Naive B cell (primary cell): ENCODE measurements around the gene SOAT1. TPM values are rescaled to one million over a fixed set of nuclear protein-coding genes. Genes with fewer than 3 reads are reported as not detected.
"Not testable (repeated sequence)": the region's sequence is repeated elsewhere in the genome, so short reads cannot be mapped to it uniquely, and the experiment has no call there.

Source experiments
- ATAC-seq, 2 donors: fragments of 150-1000 bp; cut with Tn5 transposase; 2 replicates each; pipeline ENCODE4 v1.10.0; 2021; ENCODE audit warnings: low read depth in 2 of 2, mild to moderate bottlenecking in 2 of 2, moderate library complexity in 2 of 2
- DNase-seq: peaks from one replicate; pipeline ENCODE4 v3.0.0; 2022
- H3K27ac Mint-ChIP-seq, 6 donors: one replicate each; pipeline ENCODE4 v1.8.0; 2020 to 2022; ENCODE audit warnings: mild to moderate bottlenecking in 6 of 6, mixed read lengths in 6 of 6, moderate library complexity in 5 of 6, inconsistent platforms in 2 of 6
- H3K27me3 Mint-ChIP-seq, 3 donors: one replicate each; pipeline ENCODE4 v1.8.0; 2021 to 2022; ENCODE audit warnings: mixed read lengths in 3 of 3, mild to moderate bottlenecking in 1 of 3
- H3K36me3 Mint-ChIP-seq, 2 donors: one replicate each; pipeline ENCODE4 v1.8.0; 2020 to 2022; ENCODE audit warnings: mixed read lengths in 2 of 2, inconsistent platforms in 1 of 2, mild to moderate bottlenecking in 1 of 2
- H3K4me1 Mint-ChIP-seq, 3 donors: one replicate each; pipeline ENCODE4 v1.8.0; 2020 to 2022; ENCODE audit warnings: mixed read lengths in 3 of 3, inconsistent platforms in 1 of 3, mild to moderate bottlenecking in 1 of 3, moderate library complexity in 1 of 3
- H3K4me3 Mint-ChIP-seq, 8 donors: one replicate each; pipeline ENCODE4 v1.8.0; 2020 to 2022; ENCODE audit warnings: mild to moderate bottlenecking in 8 of 8, mixed read lengths in 8 of 8, moderate library complexity in 8 of 8, inconsistent platforms in 2 of 8
- H3K9me3 Mint-ChIP-seq, 7 donors: one replicate each; pipeline ENCODE4 v1.8.0; 2020 to 2022; ENCODE audit warnings: mixed read lengths in 7 of 7, mild to moderate bottlenecking in 5 of 7, inconsistent platforms in 2 of 7, moderate library complexity in 1 of 7
- polyA plus RNA-seq, 6 donors: library from polyadenylated mRNA; unstranded; fragments of 300-500 nt; fragmentation: Illumina TruSeq; gene quantifications; one replicate each; pipeline ENCODE4 v1.2.3, GENCODE V29; 2021; ENCODE audit warnings: low read depth in 6 of 6

Gene SOAT1
- polyA plus RNA-seq, 6 donors from 2014 or later, result 28.0 to 56.8 (median 39.5) TPM

DNA sequence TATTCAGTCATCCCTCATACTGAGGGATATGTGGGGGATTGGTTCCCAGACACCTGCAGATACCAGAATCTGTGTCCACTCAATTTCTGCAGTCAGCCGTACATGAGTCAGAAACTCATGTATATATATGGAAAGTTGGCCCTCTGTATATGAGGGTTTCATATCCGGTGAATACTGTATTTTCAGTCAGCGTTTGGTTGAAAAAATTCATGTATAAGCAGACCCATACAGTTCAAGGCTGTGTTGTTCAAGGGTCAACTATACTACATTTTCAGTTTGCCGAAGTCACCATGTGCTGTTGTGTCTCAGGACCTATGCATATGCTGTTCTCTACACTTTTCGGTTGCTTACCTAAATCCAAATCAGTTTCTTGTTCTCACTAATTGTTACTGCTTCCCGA, 82.6 kb downstream of the SOAT1 start:
- no peak overlapping the region for H3K4me3 Mint-ChIP-seq
- no peak overlapping the region for H3K27ac Mint-ChIP-seq
- no peak for ATAC-seq
- H3K27me3 Mint-ChIP-seq, result no peaks in the 10 kb centered on the region
- DNase-seq, result no peak
- H3K36me3 Mint-ChIP-seq, result no peaks in the 10 kb centered on the region
- H3K9me3 Mint-ChIP-seq, result no peaks in the 10 kb centered on the region
- no peaks in the 10 kb centered on the region for H3K4me1 Mint-ChIP-seq

DNA sequence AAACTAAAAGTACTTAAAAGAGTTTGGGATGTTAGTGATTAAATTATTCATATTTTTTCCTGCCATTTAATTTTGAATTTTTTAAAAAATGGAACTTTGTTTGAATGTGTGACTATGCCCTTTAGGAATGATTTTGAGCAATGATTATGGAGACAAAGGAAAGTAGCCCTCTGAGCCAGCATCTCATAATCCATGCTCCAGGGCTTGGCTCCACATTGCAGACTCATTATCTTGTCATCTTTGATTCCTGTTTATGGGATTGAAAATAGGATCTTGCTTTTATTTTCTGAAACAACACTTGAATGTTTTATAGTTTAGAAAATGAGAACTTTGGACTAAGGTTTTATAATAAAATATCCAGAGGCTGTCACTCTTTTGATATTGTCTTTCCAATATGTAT, 86.7 kb downstream of the SOAT1 start:
- ATAC-seq (no peak), DNase-seq (no peak)
- Mint-ChIP-seq H3K27ac (no peak overlapping the region), H3K27me3 (no peaks in the 10 kb centered on the region), H3K4me3 (no peak overlapping the region), H3K36me3 (no peaks in the 10 kb centered on the region), H3K9me3 (no peaks in the 10 kb centered on the region), H3K4me1 (no peaks in the 10 kb centered on the region)

DNA sequence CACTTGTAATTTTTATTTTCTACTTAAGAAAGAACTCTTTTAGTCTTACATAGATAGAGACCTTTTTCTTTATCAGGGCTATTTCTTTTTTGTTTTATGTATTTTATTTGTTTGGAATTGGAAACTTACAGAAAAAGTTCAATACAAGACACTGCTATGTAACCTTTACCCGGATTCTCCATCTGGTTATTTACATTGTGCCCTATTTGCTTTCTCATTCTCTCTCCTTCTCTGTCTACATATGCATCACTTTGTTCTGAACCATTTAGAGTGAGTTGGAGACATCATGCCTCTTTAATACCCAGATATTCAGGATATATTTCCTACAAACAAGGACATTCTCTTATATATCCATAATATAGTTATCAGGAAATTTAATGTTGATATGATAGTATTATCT, 90.4 kb downstream of the SOAT1 start:
- DNase-seq (no peak), ATAC-seq (no peak)
- Mint-ChIP-seq H3K9me3 (no peaks in the 10 kb centered on the region), H3K27me3 (peaks cover 0 to 6% (median 4%) of the 10 kb centered on the region in 3 donors), H3K27ac (no peak overlapping the region), H3K36me3 (no peaks in the 10 kb centered on the region), H3K4me1 (no peaks in the 10 kb centered on the region), H3K4me3 (no peak overlapping the region)

DNA sequence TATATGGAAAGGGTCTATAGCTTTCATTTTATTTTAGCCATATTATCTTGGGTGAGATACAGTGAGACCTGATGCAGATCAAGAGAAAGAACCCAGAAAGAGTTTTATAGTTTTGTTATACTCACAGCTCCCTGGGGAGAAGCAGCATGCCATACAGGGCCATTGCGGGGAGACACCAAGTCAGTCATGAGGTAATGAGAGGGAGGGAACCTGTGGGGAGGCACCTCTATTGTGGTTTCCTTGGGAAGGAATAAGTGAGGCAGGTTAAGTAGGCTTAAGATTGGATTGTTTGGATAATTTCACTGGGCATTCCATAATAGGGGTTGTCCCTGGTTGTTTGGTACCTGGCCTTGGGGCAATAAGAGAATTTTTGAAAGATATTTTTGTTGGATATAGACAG, 91.9 kb downstream of the SOAT1 start:
- no peak for ATAC-seq
- no peak overlapping the region for H3K27ac Mint-ChIP-seq
- no peak for DNase-seq
- no peaks in the 10 kb centered on the region for H3K9me3 Mint-ChIP-seq
- no peak overlapping the region for H3K4me3 Mint-ChIP-seq
- no peaks in the 10 kb centered on the region for H3K4me1 Mint-ChIP-seq
- H3K36me3 Mint-ChIP-seq, result no peaks in the 10 kb centered on the region
- H3K27me3 Mint-ChIP-seq, result peaks cover 0 to 6% (median 4%) of the 10 kb centered on the region in 3 donors

DNA sequence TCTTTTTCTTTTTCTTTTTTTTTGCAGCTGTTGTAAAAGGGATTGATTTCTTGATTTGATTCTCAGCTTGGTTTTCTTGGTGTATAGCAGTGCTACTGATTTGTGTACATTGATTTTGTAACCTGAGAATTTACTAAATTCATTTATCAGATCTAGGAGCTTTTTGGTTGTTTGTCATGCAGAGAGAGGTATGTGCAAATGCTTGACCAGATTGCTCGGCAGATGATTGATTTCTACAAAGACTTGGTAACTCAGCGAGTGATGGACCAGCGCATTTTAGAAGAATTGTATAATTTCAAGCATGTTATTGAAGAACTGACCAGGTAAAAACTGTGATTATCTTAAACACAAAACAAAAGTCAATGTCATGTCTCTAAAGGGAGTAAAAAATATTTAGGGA, 100.1 kb downstream of the SOAT1 start:
- ATAC-seq (no peak), DNase-seq (no peak)
- peaks cover 8 to 25% of the 10 kb centered on the region in 2 donors for H3K36me3 Mint-ChIP-seq
- no peak overlapping the region for H3K27ac Mint-ChIP-seq
- H3K9me3 Mint-ChIP-seq, result peaks cover 5 to 32% (median 23%) of the 10 kb centered on the region in 7 donors
- H3K4me1 Mint-ChIP-seq, result no peaks in the 10 kb centered on the region
- H3K4me3 Mint-ChIP-seq, result no peak overlapping the region
- H3K27me3 Mint-ChIP-seq, result peaks cover 12 to 39% (median 19%) of the 10 kb centered on the region in 3 donors

DNA sequence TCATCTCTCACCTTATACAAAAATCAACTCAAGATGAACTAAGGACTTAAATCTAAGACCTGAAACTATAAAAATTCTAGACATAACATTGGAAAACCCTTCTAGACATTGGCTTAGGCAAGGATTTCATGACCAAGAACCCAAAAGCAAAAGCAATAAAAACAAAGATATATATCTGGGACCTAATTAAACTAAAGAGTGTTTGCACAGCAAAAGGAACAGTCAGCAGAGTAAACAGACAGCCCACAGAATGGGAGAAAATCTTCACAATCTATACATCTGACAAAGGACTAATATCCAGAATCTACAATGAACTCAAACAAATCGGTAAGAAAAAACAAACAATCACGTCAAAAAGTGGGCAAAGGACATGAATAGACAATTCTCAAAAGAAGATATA, 105.8 kb downstream of the SOAT1 start:
- peaks cover 7 to 27% (median 23%) of the 10 kb centered on the region in 3 donors for H3K27me3 Mint-ChIP-seq
- H3K4me3 Mint-ChIP-seq, H3K4me1 Mint-ChIP-seq, ATAC-seq, DNase-seq, H3K36me3 Mint-ChIP-seq, H3K9me3 Mint-ChIP-seq, H3K27ac Mint-ChIP-seq: not testable (repeated sequence)

Other genes with a start within 250 kb of the SOAT1 start
- 10 to 100 TPM; 54.6 to 75.3 (median 59.3) TPM for gene TOR3A, start 211.7 kb upstream of the SOAT1 start, polyA plus RNA-seq
- gene ABL2, start 64.1 kb upstream of the SOAT1 start, polyA plus RNA-seq, result 1 to 10 TPM in 4 of 6 donors, under 1 TPM in 1, not detected in 1; 0.79 to 3.4 (median 2.5) TPM
- under 1 TPM in 1 of 6 donors, not detected in 5; 0.08 TPM for gene AXDND1, start 72.2 kb downstream of the SOAT1 start, polyA plus RNA-seq